Gastrocnemius medialis (tissue), 4 donors: Measurements from ENCODE around the gene VIPAS39. TPM values are rescaled to one million over a fixed set of nuclear protein-coding genes. Genes with fewer than 3 reads are reported as not detected.

Source experiments
- ATAC-seq, 2 donors: fragments of 150-250 bp; one replicate each; pipeline ENCODE4 v1.9.1; 2016
- DNase-seq, 2 donors: peaks; one replicate each; pipeline ENCODE4 v3.0.0-alpha.2; 2019
- H3K27ac ChIP-seq, 4 donors: fragments of 200-600 bp; sonication (generic); 1 replicate in 1 of 4; 2 replicates in 3 of 4; pipeline ENCODE4 v1.5.1; 2016 to 2018; ENCODE audit warnings: mild to moderate bottlenecking in 2 of 4, moderate library complexity in 1 of 4
- H3K27me3 ChIP-seq, 3 donors: fragments of 200-600 bp; sonication (generic) in 2 of 3; 1 replicate in 1 of 3; 2 replicates in 2 of 3; pipeline versions ENCODE4 v1.5.1 to v1.6.0; 2016 to 2019; ENCODE audit warnings: mild to moderate bottlenecking in 1 of 3, moderate library complexity in 1 of 3
- H3K36me3 ChIP-seq, 2 donors: fragments of 200-600 bp; sonication (generic) in 1 of 2; one replicate each; pipeline ENCODE4 v1.5.1; 2017 to 2018
- H3K4me1 ChIP-seq, 2 donors: fragments of 200-600 bp; sonication (generic) in 1 of 2; one replicate each; pipeline ENCODE4 v1.5.1; 2016 to 2017; ENCODE audit warnings: mild to moderate bottlenecking in 2 of 2
- H3K4me3 ChIP-seq, 4 donors: fragments of 200-600 bp; sonication (generic) in 3 of 4; 1 replicate in 1 of 4; 2 replicates in 3 of 4; pipeline ENCODE4 v1.5.1; 2016 to 2019; ENCODE audit warnings: mild to moderate bottlenecking in 2 of 4
- H3K9me3 ChIP-seq, 3 donors: fragments of 200-600 bp; sonication (generic) in 2 of 3; 1 replicate in 1 of 3; 2 replicates in 2 of 3; pipeline ENCODE4 v1.5.1; 2016 to 2019
- POLR2A ChIP-seq, 2 donors: fragments of 450-650 bp; IDR thresholded peaks; one replicate each; pipeline ENCODE4 v1.6.1; 2017; ENCODE audit warnings: antibody characterized with exemption in 2 of 2, mild to moderate bottlenecking in 2 of 2, moderate library complexity in 2 of 2
- in situ Hi-C, 4 donors: fragments of 200-750 bp; cut with MboI; loops; one replicate each; pipeline versions ENCODE4 v1.15.0 to v1.8.0; 2017; ENCODE audit warnings: low sequenced_read_pairs in 4 of 4
- intact Hi-C: fragments of 100-400 bp; cut with DNase I; formaldehyde crosslinking; loops from one replicate; pipeline ENCODE4 v1.15.1; 2023; ENCODE audit warnings: low total_unique reads
- total RNA-seq, 4 donors: library from RNA; depleted of rRNA; stranded (reverse); fragments of >200 nt; gene quantifications; one replicate each; pipeline versions ENCODE4 v1.1.0 to v1.2.3, GENCODE V29; 2016
- TF ChIP-seq, protein P1 (sequence below), 5 experiments: fragments of 450-650 bp in 3 of 5; fragments of 200-600 bp in 2 of 5; sonication (generic) in 2 of 5; IDR thresholded peaks in 4 of 5; conservative IDR thresholded peaks in 1 of 5; 1 replicate in 4 of 5; 2 replicates in 1 of 5; pipeline ENCODE4 v1.5.1; 2016 to 2019; ENCODE audit warnings: antibody characterized with exemption in 5 of 5, mild to moderate bottlenecking in 3 of 5, moderate library complexity in 3 of 5

The VIPAS39 gene
- total RNA-seq, 4 donors from 2014 or later, result 8.8 to 19.6 (median 17.6) TPM

DNA sequence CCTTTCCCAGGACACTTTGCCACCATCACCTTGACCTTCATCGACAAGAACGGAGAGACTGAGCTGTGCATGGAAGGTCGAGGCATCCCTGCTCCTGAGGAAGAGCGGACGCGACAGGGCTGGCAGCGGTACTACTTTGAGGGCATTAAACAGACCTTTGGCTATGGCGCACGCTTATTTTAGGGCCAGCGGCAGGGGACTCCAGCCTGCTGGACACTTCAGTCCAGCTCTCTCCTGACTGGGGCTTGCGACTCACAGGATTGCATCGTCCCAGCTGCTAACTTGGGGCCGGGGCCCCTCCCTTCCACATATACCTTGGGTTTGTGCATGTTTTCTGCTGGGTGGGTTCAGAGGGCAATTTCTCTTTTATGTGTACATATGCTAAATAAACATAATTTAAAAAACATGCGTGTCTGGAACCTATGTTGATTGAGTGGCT is 11.7 kb upstream of the VIPAS39 start:
- intact Hi-C loops, result no loop called here

DNA sequence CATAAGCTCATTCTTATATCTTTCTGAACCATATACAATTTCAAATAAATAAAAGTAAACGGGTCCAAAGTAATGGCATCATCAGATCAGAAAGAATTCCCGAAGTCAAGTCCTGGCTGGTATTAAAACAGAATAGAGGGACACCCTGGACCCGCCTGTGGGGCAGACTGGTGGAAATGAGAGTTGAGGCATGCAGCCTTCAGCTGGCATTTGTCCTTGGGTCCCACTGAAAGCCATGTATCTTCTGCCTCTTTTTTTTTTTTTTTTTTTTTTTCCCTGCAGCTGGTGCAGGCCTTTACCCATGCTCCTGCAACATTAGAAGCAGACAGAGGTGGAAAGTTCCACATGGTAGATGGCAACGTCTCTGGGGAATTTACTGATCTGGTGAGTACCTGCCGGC is 10.4 kb upstream of the VIPAS39 start:
- H3K27ac ChIP-seq, result no peak overlapping the region
- in situ Hi-C loops, result loop anchor here in 3 of 4 donors (25.0 kb wide), 2 partner anchors 244 to 356 kb away; partner anchors contain the start of genes ALKBH1 (in 3 of the 3) and SLIRP (in 3 of the 3)
- no peaks in the 10 kb centered on the region for H3K9me3 ChIP-seq
- no peak for ATAC-seq
- TF ChIP-seq, protein P1, sequence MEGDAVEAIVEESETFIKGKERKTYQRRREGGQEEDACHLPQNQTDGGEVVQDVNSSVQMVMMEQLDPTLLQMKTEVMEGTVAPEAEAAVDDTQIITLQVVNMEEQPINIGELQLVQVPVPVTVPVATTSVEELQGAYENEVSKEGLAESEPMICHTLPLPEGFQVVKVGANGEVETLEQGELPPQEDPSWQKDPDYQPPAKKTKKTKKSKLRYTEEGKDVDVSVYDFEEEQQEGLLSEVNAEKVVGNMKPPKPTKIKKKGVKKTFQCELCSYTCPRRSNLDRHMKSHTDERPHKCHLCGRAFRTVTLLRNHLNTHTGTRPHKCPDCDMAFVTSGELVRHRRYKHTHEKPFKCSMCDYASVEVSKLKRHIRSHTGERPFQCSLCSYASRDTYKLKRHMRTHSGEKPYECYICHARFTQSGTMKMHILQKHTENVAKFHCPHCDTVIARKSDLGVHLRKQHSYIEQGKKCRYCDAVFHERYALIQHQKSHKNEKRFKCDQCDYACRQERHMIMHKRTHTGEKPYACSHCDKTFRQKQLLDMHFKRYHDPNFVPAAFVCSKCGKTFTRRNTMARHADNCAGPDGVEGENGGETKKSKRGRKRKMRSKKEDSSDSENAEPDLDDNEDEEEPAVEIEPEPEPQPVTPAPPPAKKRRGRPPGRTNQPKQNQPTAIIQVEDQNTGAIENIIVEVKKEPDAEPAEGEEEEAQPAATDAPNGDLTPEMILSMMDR (IDR thresholded peaks at IDR 0.05 in 4 of 5, conservative IDR thresholded peaks at IDR 0.05 in 1 of 5), result no peak
- TF ChIP-seq POLR2A (IDR thresholded peaks at IDR 0.05), result no peak
- H3K36me3 ChIP-seq, result peaks cover 6 to 67% of the 10 kb centered on the region in 2 donors
- no peak for DNase-seq
- no peaks in the 10 kb centered on the region for H3K4me1 ChIP-seq
- H3K27me3 ChIP-seq, result no peaks in the 10 kb centered on the region
- intact Hi-C loops, result no loop called here
- no peak overlapping the region for H3K4me3 ChIP-seq

More for the DNA sequence above, 11.7 kb upstream of the VIPAS39 start:
- no peak for DNase-seq
- TF ChIP-seq, protein P1 (IDR thresholded peaks at IDR 0.05 in 4 of 5, conservative IDR thresholded peaks at IDR 0.05 in 1 of 5), result no peak
- TF ChIP-seq POLR2A (IDR thresholded peaks at IDR 0.05), result no peak
- no peak for ATAC-seq
- in situ Hi-C loops, result loop anchor here in 3 of 4 donors (25.0 kb wide), 2 partner anchors 243 to 357 kb away; partner anchors contain the start of genes ALKBH1 (in 3 of the 3) and SLIRP (in 3 of the 3)
- Histone ChIP-seq H3K27ac (no peak overlapping the region), H3K4me3 (no peak overlapping the region), H3K27me3 (no peaks in the 10 kb centered on the region), H3K9me3 (no peaks in the 10 kb centered on the region), H3K4me1 (no peaks in the 10 kb centered on the region), H3K36me3 (peaks cover 6 to 54% of the 10 kb centered on the region in 2 donors)

DNA sequence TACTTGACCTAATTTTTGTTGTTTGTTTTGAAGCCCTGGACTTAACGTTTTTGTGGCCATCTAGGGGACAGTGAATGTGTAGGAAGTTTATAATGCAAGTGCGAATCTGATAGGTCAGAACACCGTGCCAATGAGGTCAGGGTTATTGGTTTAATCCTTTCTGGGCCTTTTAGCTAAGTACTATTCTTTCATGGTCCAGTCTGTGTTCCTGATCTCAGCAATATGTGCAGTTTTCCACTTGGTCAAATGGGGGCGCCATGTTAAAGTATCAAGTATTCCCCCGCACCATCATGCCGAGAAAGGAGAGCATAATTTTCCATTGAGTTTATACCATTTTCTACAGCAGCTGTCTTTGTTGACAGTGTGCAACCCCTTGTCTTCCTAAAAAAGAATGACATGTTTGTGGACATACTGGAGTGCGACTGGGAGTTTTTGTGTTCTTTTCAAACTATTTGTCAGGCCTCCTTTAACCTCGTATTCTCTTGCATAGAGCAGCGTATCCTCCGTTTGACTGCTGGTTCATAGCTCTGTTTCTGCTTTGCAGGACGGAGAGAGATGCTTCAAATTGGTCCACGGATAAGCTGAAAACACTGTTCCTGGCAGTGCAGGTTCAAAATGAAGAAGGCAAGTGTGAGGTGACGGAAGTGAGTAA is 1.8 kb upstream of the VIPAS39 start:
- ATAC-seq (no peak), DNase-seq (no peak)
- TF ChIP-seq POLR2A (IDR thresholded peaks at IDR 0.05), result no peak
- TF ChIP-seq, protein P1 (IDR thresholded peaks at IDR 0.05 in 4 of 5, conservative IDR thresholded peaks at IDR 0.05 in 1 of 5), result peak in 4 of 5 experiments; percentile 17 to 55 (median 36)
- intact Hi-C loops, result loop anchor here (2.0 to 5.0 kb wide), 3 partner anchors 157 to 642 kb away; no protein-coding TSS in a partner anchor
- Histone ChIP-seq H3K36me3 (peaks cover 0 to 49% of the 10 kb centered on the region in 2 donors), H3K27ac (peak overlapping the region; percentile 89 to 97 (median 95)), H3K4me1 (peaks cover 23 to 25% of the 10 kb centered on the region in 2 donors), H3K9me3 (no peaks in the 10 kb centered on the region), H3K27me3 (no peaks in the 10 kb centered on the region), H3K4me3 (peak overlapping the region; percentile 90 to 96 (median 94))
- in situ Hi-C loops, result loop anchor here (10.0 to 25.0 kb wide), 3 partner anchors 246 to 347 kb away; partner anchors contain the start of genes ALKBH1 (in 4 of the 4) and SLIRP (in 4 of the 4)

DNA sequence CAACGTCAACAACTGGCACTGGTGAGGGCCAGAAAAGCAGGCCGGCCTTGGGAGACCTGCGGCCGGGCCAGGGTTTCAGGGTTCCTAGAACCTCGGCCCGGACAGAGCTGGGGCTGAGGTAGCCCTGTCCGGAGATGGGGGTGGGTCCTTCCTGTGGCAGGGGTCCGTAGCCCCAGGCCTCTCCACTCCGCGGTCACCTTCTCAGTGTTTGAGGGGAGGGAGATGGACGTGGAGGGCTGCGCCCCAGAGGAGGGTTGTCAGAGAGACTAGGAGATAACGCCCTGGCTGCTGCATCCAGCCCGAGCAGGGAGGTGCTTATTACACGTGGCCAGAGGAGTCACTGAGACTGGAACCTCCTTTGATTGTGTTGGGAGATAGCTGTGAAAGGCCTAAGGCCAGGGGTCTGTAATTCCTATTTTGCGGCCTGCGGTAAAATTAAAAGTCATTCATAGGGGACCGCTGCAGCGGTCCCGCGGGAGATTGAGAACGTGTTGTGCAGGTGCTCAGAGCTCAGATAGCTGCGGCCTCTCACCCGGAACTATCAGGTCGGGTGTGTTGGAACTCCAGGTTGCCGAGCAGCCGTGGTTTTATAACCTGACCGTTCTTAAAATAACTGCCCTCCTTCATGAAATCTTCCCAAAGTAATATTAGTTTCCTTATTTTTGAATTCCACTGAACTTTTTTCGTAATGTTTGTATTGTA is 999 bp upstream of the VIPAS39 start:
- H3K27ac ChIP-seq, result peak overlapping the region; percentile 89 to 97 (median 95)
- intact Hi-C loops, result loop anchor here (1.0 to 5.0 kb wide), 4 partner anchors 156 to 641 kb away; partner anchors contain the start of gene SPTLC2
- H3K27me3 ChIP-seq, result no peaks in the 10 kb centered on the region
- peaks cover 0 to 41% of the 10 kb centered on the region in 2 donors for H3K36me3 ChIP-seq
- TF ChIP-seq POLR2A (IDR thresholded peaks at IDR 0.05), result no peak
- TF ChIP-seq, protein P1 (IDR thresholded peaks at IDR 0.05 in 4 of 5, conservative IDR thresholded peaks at IDR 0.05 in 1 of 5), result no peak
- in situ Hi-C loops, result loop anchor here (10.0 to 25.0 kb wide), 3 partner anchors 246 to 346 kb away; partner anchors contain the start of genes ALKBH1 (in 4 of the 4) and SLIRP (in 4 of the 4)
- peak; percentile 3 to 12 for ATAC-seq
- no peaks in the 10 kb centered on the region for H3K9me3 ChIP-seq
- no peak for DNase-seq
- peak overlapping the region; percentile 90 to 96 (median 94) for H3K4me3 ChIP-seq
- H3K4me1 ChIP-seq, result peaks cover 23 to 25% of the 10 kb centered on the region in 2 donors
